Iris pigment epithelial cell (primary cell): ENCODE results near the gene DNASE1L1.

Experiments used
- DNase-seq: peaks from one replicate; pipeline ENCODE4 v3.0.0-alpha.2; 2011; ENCODE audit warnings: low read depth

The DNASE1L1 gene

GRCh38 chrX:154409222-154409871, at the start of gene DNASE1L1:
Gene DNASE1L1 (minus strand): TSS chrX:154409254. CDS start chrX:154405568, 3,686 bp downstream.
- peak; percentile 83 for DNase-seq

- no peak for DNase-seq
These were observed 49.3 kb upstream of the DNASE1L1 start, which contains the start of gene PLXNA3 for GRCh38 chrX:154458116-154458953. Gene PLXNA3 (plus strand): TSS chrX:154458281. CDS start chrX:154460184, 1,903 bp downstream.

- no peak for DNase-seq
These were observed 48.5 kb upstream of the DNASE1L1 start for GRCh38 chrX:154457491-154458115.

- no peak for DNase-seq
These were observed 43.8 kb upstream of the DNASE1L1 start for GRCh38 chrX:154452823-154453222.

GRCh38 chrX:154450312-154450711, 41.3 kb upstream of the DNASE1L1 start:
- no peak for DNase-seq

- DNase-seq, result no peak
These were observed 40.6 kb upstream of the DNASE1L1 start for GRCh38 chrX:154449618-154450017.

GRCh38 chrX:154448484-154448883, 39.4 kb upstream of the DNASE1L1 start:
- no peak for DNase-seq

- no peak for DNase-seq
These were observed 37.4 kb upstream of the DNASE1L1 start for GRCh38 chrX:154446430-154446829.

- no peak for DNase-seq
These were observed 36.7 kb upstream of the DNASE1L1 start for GRCh38 chrX:154445776-154446175.

- no peak for DNase-seq
These were observed 35.7 kb upstream of the DNASE1L1 start for GRCh38 chrX:154444755-154445246.

GRCh38 chrX:154443992-154444754, 35.1 kb upstream of the DNASE1L1 start, which contains the start of gene FAM50A:
Gene FAM50A (plus strand): TSS chrX:154444141. CDS start chrX:154444236, 95 bp downstream.
- DNase-seq, result peak; percentile 51

- DNase-seq, result no peak
These were observed 34.4 kb upstream of the DNASE1L1 start for GRCh38 chrX:154443479-154443910.

GRCh38 chrX:154441984-154442707, 33.1 kb upstream of the DNASE1L1 start:
- no peak for DNase-seq

- no peak for DNase-seq
These were observed 32.5 kb upstream of the DNASE1L1 start for GRCh38 chrX:154441564-154441963.

GRCh38 chrX:154440623-154441357, 31.7 kb upstream of the DNASE1L1 start:
- DNase-seq, result no peak

GRCh38 chrX:154439841-154440240, 30.8 kb upstream of the DNASE1L1 start:
- no peak for DNase-seq

- DNase-seq, result no peak
These were observed 29.2 kb upstream of the DNASE1L1 start for GRCh38 chrX:154437971-154438893.

GRCh38 chrX:154436983-154437752, 28.1 kb upstream of the DNASE1L1 start, which contains the start of gene GDI1:
Gene GDI1 (plus strand): TSS chrX:154437154. CDS start chrX:154437255, 101 bp downstream.
- peak; percentile 38 for DNase-seq
